SKM-1 treated with dmso at 0.1 percent for 144 hours (cell line): ENCODE data around the gene SIL1.

ENCODE experiments used
- DNase-seq: peaks from one replicate; lab custom pipeline; 2025; ENCODE audit not compliant: unreplicated experiment; lab: John Stamatoyannopoulos, UW

SIL1 gene

GRCh38 chr5:138947780-138948179 lies 250.4 kb downstream of the SIL1 start:
- no peak for DNase-seq

DNA sequence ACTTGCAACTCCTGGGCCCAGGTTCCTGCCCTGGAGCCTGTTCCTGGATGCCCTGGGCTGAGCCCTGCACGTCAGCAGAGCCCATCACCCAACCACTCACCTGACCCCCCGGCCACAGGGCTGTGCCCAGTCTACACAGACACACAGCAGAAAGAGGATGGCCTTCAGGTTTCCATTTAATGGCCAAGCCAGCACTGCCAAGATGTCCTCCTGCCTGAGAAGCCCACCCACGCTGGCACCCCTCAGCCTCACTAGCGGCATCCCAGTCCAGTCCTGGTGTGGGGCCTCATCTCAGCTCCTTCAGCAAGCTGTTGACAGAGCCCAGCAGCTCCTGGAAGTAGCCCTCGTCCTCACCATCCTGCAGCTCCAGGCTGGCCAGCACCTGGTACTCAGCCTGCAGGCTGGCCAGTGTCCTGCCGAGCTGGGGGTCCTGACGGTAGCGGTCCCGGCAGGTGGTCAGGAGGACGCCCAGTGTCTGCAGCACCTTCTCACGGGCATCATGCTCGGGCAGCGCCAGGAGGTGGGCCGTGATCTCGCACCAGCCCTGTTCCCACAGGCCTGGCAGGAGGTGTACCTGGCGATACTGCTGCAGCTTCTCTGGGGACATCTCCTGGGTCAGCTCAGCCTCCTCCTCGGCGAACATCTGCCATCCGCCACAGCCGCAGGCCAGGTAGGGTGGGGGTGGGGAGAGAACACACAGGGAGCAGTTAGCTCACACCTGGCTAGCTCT lies 251.2 kb downstream of the SIL1 start:
- DNase-seq: no peak

GRCh38 chr5:138946241-138946623 lies 251.9 kb downstream of the SIL1 start:
- no peak for DNase-seq

DNA sequence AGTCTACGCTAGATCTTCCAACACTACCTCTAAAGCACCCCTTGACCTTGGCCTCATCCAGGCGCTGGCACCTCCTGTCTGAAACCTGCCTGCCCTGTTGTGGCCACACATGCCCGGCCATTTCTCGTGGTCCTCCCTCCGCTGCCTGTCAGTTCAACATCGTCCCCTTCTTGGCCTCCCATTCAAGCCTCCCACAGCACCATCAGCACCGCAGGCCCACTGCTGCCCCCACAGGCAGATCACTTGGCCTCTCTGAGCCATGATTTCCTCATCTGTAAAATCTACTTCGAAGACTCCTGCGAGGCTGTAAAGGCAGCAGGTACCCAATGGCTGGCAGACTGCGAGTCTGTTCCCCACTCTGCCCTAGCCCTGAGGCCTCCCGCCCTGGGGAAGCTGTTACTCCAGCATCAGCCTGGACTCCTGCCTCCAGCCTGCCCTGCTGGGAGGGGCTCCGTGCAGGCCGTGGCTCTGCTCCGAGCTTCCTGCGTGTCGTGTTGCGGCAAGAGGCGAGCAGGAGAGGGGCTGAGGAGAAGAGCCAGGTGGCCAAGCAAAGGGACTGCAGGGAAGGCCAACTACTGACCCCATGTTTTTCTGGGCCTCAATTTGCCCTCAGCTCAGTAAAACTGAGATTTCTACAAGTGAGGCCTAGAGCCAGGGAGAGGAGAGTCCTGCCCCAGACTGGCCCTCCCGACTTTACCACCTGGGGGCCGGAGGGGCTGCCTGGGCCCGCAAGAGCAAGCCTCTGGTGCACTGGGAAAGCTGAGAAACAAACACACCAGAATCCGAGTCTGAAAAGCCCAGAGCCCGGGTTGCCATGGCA lies 252.5 kb downstream of the SIL1 start:
- no peak for DNase-seq

DNA sequence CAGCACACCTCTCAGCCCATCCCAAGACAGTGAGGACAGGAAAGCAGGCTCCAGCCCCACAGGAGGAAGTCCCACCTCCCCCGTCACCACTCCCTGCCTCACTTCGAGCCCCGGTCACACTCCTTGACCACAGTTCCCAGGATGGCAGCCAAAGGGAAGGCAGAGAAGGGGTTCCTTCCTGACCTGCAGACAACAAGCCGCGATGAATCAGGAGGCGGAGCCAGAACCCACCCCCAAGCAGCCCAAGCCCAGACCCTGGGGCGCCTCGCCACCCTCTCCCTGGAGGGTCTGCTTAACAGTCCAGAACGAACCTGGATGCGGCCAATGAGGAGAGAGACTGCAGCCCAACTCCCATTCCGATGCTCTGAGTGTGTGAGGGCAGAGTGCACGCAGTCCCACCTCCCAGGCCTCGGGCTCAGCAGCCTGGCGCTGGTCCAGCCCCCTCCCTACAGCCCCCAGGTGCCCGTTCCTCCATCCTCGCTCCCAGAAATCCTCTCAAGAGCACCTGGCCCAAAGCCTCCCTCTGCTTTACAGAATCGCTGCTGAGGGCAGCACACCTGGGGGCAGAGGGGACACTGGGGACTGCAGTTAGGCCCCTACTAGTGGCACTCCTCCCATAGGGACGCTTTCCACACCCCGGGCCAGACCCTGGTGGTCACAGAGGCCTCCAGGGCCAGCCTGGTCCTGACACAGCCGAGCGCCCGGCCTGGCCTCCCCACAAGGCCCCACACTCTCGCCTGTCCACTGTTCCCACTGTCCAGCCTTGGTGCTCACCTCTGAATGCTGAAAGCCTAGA lies 253.4 kb downstream of the SIL1 start:
- no peak for DNase-seq

DNA sequence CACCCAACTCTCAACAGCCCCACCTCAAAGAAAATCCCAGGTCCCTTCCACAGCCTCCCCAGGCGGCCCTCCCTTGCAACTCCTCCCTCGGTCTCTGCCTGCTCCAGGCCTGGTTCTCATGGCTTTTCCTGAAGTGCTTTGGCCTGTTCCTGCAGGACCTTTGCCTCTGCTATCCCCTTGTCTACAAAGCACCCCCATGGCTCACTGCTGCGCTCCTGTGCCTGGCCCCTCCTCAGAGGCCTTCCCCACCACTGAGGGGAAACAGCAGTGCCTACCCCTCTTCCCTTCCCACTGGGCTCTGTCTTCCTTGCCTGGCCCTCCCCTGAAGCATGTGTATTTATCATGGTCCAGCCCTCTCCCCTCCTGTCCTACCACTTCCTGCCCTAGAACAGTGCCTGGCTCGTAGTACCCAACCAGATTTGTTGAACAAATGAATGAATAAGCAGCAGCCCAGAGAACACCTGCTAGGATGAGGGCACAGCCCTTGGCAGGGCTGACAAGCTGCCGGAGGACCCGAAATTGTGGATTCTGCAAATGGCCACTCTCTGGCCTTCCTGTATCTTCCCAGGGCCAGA lies 254.5 kb downstream of the SIL1 start:
- DNase-seq: no peak

GRCh38 chr5:138942861-138943260 lies 255.3 kb downstream of the SIL1 start:
- no peak for DNase-seq

- DNase-seq: no peak
Observed at GRCh38 chr5:138942066-138942465, 256.1 kb downstream of the SIL1 start.

DNA sequence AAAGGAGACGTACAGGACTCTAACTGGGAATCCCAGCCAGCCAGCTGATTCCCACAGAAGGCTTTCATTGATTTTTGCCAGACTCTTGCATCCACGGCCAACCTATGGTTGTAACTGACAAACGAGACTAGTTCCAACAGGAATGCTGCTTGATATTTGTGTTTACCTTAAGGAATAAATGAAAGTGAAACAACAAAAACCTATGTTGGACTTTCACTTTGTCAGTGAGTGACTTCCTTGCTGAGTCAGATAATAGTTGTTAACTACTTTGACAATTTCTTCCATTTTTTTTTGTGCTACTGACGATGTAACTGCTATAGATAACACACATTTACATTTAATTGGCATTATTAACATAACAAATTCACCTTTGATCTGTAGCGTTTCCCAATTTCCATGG lies 259.6 kb downstream of the SIL1 start:
- DNase-seq: no peak

DNA sequence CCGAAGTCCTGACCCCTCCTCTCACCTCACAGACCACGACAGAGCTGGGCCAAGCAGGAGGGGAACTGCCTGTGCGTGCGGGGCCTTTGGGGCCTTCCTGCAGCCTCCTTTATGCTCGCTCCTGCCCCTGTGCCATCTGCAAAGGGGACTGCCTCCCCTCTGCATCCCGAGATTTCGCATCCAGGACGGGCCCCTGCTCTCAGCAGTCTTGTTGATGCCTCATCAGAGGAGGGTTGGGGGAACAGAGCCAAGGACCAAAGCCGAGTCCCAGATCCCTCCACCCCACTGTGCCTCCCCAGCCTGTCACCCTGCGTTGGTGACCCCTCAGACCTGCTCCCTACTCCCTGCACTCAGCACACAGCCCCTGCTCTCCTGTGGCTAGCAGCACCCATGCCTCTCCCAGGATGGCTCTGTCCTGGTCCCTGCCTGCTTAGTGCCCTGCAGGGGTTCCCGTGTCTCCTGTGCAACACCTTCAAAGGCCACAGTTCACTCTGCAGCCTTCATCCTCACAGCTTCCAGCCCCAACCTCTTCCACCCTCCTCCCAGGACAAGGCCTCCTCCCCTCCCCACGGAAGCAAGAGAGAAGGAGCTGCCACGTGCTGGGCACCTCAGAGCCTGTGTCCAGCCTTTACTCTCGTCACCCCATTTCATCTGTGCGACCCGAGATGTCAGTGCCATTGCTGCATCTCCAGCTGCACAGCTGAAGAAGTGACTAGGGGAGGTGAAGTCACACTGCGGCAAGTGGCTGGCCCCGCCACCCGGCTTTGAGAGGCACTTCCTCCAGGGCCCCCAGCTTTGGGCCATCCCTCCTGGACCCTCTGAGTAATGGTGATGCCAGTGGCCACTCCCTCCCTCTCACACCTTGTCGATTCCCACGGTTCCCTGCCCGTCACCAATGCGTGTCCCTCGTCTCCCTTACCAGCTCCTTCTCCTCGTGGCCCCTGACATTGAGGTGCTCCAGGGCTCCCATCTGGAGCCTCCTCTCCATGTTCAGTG lies 260.5 kb downstream of the SIL1 start:
- no peak for DNase-seq

DNA sequence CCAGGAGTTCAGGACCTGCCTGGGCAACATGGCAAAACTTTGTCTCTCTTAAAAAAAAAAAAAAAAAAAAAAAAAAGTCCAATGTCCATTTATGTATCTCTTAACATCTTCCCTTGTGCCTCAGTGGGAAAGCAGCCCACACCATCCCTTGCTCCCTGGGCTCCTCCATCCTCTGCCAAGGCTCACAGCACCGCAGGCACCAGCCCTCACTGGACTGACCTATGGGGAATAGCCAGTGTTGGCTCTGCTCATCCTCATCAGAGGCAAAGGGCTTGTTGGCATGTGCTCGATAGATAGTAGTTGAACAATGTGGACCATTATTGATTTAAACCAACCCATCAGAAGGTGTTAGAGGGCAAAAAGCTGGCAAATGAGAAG lies 261.2 kb downstream of the SIL1 start:
- DNase-seq: no peak

- DNase-seq: no peak
Observed at GRCh38 chr5:138936225-138936967, 261.8 kb downstream of the SIL1 start.

GRCh38 chr5:138935466-138935865 lies 262.7 kb downstream of the SIL1 start:
- no peak for DNase-seq

- no peak for DNase-seq
Observed at GRCh38 chr5:138934971-138935370, 263.2 kb downstream of the SIL1 start.

- DNase-seq: no peak
Observed at GRCh38 chr5:138933522-138934290, 264.5 kb downstream of the SIL1 start.

DNA sequence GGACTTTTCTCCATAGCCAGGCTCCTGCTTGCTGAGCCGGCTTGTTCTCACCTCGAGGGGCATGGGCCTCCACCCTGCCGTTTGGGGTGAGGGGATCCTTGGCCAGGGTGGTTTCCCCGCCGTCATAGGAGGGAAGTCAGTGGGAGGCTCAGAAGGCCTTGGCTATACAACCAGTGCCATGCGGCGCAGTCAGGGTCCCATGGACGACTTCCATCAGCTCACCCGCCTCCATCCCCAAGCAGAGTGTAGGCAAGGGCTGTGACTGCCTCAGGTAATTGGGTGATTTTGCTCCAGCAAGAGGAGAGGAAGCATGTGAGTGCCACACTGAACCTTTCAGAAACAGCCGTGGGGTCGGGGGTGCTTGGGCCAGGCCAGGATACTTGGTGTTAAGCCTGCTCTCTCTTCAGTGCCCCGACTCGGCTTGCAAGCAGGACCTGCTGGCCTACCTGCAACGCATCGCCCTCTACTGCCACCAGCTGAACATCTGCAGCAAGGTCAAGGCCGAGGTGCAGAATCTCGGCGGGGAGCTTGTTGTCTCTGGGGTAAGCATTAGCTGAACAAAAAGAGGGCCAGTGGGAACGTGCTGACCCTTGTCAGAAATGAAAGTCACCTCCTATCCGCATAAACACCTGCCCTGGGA lies 265.9 kb downstream of the SIL1 start:
- DNase-seq: no peak

GRCh38 chr5:138930371-138931097 lies 267.6 kb downstream of the SIL1 start:
- DNase-seq: no peak

DNA sequence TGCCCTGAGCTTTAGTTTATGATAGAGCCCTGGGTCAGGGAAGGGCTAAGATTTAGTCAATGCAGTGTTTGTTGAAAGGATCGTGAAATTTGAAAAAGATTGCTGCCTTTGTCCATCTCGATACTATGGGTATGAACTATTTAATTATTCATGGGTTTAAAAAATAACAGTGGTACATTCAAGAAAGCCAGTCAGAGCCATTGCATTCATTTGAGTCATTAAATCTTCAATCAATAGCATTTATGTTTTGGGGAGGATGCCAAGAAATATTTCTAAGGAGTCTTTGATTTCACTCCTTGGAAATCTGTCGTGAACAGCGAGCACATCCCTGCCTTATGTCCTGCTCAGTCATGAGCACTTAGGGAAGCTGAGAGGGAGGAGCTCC lies 268.6 kb downstream of the SIL1 start:
- DNase-seq: no peak
